Measurements from ENCODE around the gene TMEM245.
A peak's percentile ranks its signal among the peaks of the same experiment; 100 is the strongest.

Gene TMEM245

GRCh38 chr9:109017061-109017460, 102.7 kb downstream of the TMEM245 start:
- DNase-seq = no peak
- in situ Hi-C loops (cut with HindIII; ENCODE audit: low pct_ligation_motif_present, low pct_unique_long_range_greater_than_20kb, low sequenced_read_pairs) = no loop called here

DNA sequence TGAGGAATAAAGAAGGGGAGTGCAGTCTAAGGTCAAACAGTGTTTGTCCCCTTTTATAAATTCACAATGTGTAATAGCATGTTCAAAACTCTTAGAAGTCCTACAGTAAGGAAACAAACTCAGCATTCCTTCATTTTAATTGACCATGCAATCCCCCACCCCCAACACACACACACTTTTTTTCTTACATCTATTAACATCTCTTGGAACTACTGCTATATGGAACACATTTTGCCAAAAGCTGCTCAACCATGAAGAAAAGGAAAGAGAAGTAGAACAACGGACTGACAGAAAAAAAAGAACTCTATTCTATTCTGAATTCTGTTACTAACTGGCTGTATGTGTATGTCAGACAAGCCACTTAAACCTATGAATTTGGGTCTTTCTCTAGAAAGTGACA, 103.6 kb downstream of the TMEM245 start:
- peak; percentile 43 for DNase-seq
- in situ Hi-C loops (cut with HindIII; ENCODE audit: low pct_ligation_motif_present, low pct_unique_long_range_greater_than_20kb, low sequenced_read_pairs) = no loop called here

DNA sequence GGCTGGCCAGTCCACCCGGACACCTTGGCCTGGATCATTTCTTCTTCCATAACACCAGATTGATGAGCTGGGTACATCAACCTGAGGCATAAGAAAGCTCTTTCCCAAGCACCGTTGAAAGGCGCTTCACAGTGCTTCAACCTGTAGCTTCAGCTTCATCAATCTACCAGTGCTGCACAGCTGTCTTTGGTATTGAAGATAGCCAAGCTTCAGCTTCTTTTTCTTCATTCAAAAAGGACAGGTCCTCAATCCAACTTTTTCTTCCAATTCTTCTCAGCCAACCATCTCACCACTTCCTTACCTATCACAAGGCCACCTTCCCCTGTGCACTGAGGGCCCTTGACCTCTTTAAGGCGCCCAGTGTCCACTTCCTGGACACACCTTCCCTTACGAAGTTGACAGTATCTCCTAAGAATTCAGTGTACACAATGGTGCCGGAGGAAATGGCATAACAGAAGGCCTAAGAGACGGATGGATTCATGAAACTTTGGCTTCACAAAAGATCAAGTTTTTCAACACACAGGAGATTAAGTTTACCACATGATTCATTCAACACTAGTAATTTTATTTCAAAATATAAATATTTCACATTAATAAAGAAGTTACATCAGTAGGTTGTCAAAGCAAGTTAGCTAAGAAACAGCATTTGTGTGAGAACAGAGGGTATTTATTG, 105.0 kb downstream of the TMEM245 start:
- no peak for DNase-seq
- in situ Hi-C loops (cut with HindIII; ENCODE audit: low pct_ligation_motif_present, low pct_unique_long_range_greater_than_20kb, low sequenced_read_pairs) = no loop called here

- DNase-seq = peak; percentile 72
- in situ Hi-C loops (cut with HindIII; ENCODE audit: low pct_ligation_motif_present, low pct_unique_long_range_greater_than_20kb, low sequenced_read_pairs) = no loop called here
These were observed 105.8 kb downstream of the TMEM245 start for GRCh38 chr9:109013679-109014607.

DNA sequence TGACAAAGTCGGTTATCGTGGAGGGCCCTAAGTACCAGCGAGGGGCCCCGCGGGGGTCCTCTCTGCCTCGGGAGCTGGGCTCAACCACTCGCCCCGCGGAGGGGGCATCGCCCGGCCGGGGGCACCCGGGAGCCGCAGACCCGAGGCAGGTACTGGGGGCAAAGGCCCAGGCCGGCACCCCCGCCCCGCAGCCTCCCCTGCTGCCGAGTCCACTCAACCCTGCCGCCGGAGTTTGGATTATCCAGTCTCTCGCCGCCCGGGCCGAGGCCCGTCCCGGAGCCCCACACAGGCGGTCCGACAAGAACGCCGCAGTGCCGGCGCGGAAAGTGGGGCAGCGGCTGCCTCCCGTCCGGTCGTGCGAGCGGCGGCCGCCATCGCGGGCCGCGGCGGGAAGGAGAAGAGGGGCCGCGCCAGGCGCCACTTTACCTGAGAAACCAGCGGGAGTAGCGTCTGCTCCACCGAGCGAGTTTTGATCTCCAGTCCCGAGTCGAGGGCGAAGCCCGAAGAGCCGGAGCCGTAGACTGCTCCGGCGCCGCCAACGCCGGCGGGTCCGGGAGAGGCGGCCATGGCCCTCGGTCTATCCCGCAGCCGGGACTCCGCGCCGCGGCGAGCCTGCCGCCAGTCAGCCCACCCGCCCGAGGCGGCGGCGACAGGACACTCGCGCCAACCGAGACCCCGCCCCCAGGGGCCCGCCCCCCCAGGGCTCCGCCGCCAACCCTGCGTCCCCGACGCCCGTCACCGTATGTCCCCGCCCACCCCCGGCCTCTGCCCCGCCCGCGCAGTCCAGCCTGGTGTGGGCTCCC, 106.7 kb downstream of the TMEM245 start, which contains the start of gene CTNNAL1:
Gene CTNNAL1 (minus strand): TSS at position 624 of the 803 bp plus-strand sequence. CDS start 57 bp downstream, at position 567.
- in situ Hi-C loops (cut with HindIII; ENCODE audit: low pct_ligation_motif_present, low pct_unique_long_range_greater_than_20kb, low sequenced_read_pairs) = no loop called here
- peak; percentile 86 for DNase-seq

GRCh38 chr9:109012009-109012875, 107.5 kb downstream of the TMEM245 start:
- in situ Hi-C loops (cut with HindIII; ENCODE audit: low pct_ligation_motif_present, low pct_unique_long_range_greater_than_20kb, low sequenced_read_pairs) = no loop called here
- peak; percentile 94 for DNase-seq

GRCh38 chr9:109011231-109011671, 108.5 kb downstream of the TMEM245 start:
- in situ Hi-C loops (cut with HindIII; ENCODE audit: low pct_ligation_motif_present, low pct_unique_long_range_greater_than_20kb, low sequenced_read_pairs) = no loop called here
- no peak for DNase-seq

- in situ Hi-C loops (cut with HindIII; ENCODE audit: low pct_ligation_motif_present, low pct_unique_long_range_greater_than_20kb, low sequenced_read_pairs) = no loop called here
- DNase-seq = peak; percentile 56
These were observed 109.0 kb downstream of the TMEM245 start for GRCh38 chr9:109010746-109011145.

- in situ Hi-C loops (cut with HindIII; ENCODE audit: low pct_ligation_motif_present, low pct_unique_long_range_greater_than_20kb, low sequenced_read_pairs) = no loop called here
These were observed 114.1 kb downstream of the TMEM245 start for GRCh38 chr9:109005678-109006077.

DNA sequence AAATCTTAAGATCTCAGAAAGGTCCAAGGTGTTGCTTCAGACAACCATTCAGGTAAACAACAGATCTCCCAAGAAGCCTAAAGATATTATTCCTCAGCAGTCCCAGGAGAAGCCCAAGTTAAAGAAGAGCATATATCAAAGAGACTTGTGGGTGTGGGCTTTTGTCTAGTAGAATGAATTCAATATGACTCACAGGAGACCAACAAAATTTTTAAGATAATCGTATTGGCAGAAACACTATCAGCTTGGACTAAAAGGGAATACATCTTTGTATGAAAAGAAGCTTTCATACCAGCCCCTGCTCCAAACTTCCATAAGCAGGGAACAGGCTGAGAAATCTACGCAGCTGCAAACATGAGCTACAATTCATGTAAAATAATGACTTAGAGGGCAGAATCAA, 116.6 kb downstream of the TMEM245 start:
- in situ Hi-C loops (cut with HindIII; ENCODE audit: low pct_ligation_motif_present, low pct_unique_long_range_greater_than_20kb, low sequenced_read_pairs) = no loop called here
- DNase-seq = no peak

More at GRCh38 chr9:109005678-109006077, 114.1 kb downstream of the TMEM245 start:
- no peak for DNase-seq

DNA sequence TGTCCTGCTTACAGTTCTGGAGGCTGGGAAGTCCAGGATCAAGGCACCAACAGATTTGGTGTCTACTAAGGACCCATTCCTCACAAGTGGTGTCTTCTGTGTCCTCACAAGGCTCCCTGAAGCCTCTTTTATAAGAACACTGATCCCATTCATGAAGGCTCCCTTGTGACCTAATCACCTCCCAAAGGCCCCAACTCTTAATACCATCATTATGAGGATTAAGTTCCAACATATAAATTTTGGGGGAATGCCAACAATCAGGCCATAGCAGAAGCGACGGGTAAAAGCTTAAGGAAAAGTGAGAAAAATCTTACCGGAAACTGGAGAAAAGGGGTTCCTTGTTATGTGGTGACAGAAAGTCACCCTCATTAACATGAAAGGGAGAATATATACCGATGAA, 117.6 kb downstream of the TMEM245 start:
- in situ Hi-C loops (cut with HindIII; ENCODE audit: low pct_ligation_motif_present, low pct_unique_long_range_greater_than_20kb, low sequenced_read_pairs) = no loop called here
- DNase-seq = no peak

GRCh38 chr9:109001275-109001676, 118.5 kb downstream of the TMEM245 start:
- in situ Hi-C loops (cut with HindIII; ENCODE audit: low pct_ligation_motif_present, low pct_unique_long_range_greater_than_20kb, low sequenced_read_pairs) = no loop called here
- peak; percentile 39 for DNase-seq

- DNase-seq = no peak
- in situ Hi-C loops (cut with HindIII; ENCODE audit: low pct_ligation_motif_present, low pct_unique_long_range_greater_than_20kb, low sequenced_read_pairs) = no loop called here
These were observed 122.6 kb downstream of the TMEM245 start for GRCh38 chr9:108997112-108997511.

- in situ Hi-C loops (cut with HindIII; ENCODE audit: low pct_ligation_motif_present, low pct_unique_long_range_greater_than_20kb, low sequenced_read_pairs) = no loop called here
- no peak for DNase-seq
These were observed 123.1 kb downstream of the TMEM245 start for GRCh38 chr9:108996643-108997042.

DNA sequence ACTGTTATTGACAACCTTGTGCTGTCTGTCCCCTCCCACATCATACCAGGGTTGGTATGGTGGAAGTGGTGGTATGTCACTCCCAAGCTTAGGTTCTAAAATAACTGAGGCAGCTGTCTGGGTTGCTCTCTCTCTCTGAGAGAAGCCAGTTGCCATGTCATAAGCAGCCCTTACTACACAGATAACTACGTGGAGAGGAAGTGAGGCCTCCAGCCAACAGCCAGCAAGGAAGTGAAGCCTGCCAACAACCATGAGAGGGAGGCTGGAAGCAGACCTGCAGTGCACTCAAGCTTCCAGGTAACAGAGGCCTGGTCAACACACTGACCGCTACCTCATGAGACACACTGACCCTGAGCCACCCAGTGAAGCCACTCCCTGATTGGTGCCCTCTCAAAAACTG, 125.1 kb downstream of the TMEM245 start:
- in situ Hi-C loops (cut with HindIII; ENCODE audit: low pct_ligation_motif_present, low pct_unique_long_range_greater_than_20kb, low sequenced_read_pairs) = no loop called here
- DNase-seq = no peak

DNA sequence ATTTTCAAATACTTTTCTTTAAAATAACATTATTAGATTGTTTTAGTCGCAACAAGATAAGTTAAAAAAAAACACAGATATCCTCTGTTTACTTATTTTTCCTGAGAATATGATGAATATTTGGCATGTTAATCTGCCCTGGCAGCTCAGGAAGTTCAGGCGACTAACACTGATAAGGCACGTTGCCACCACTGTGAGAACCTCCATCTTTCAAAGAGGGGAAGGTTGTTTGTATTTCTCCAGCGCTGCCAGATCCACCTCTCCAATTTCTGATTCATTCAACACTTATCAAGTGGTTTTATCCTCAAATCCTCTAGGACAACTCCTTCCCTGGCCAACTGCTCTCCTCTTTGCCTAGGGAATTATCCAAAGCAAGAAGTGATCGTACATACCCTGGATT, 128.3 kb downstream of the TMEM245 start:
- in situ Hi-C loops (cut with HindIII; ENCODE audit: low pct_ligation_motif_present, low pct_unique_long_range_greater_than_20kb, low sequenced_read_pairs) = no loop called here
- no peak for DNase-seq

- in situ Hi-C loops (cut with HindIII; ENCODE audit: low pct_ligation_motif_present, low pct_unique_long_range_greater_than_20kb, low sequenced_read_pairs) = no loop called here
These were observed 135.9 kb downstream of the TMEM245 start for GRCh38 chr9:108983885-108984284.

DNA sequence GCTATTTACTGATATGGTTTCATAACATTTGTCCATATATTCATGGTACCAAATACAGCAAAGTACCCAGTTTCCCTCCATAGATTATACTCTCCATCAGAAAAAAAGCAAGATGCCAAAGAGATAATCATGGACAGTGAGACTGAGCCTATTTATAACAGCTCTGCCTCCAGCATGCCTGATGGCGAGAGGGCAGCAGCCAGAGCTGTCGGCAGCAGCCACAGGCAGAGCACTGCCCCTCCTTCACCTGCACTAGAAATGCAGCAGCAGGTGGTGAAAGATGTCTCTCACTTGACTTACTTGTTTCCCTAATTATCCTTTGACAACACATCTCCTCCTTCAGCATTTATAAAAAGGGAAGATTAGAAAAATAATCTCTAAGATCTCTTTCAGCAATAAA, 138.9 kb downstream of the TMEM245 start:
- no peak for DNase-seq
- in situ Hi-C loops (cut with HindIII; ENCODE audit: low pct_ligation_motif_present, low pct_unique_long_range_greater_than_20kb, low sequenced_read_pairs) = no loop called here

More at GRCh38 chr9:108983885-108984284, 135.9 kb downstream of the TMEM245 start:
- DNase-seq = no peak
